NCI-H1694 (cell line): ENCODE data around the gene ETS1.

Experiments used
- DNase-seq: peaks from one replicate; lab custom pipeline; 2025; lab: John Stamatoyannopoulos, UW

ETS1 gene

DNA sequence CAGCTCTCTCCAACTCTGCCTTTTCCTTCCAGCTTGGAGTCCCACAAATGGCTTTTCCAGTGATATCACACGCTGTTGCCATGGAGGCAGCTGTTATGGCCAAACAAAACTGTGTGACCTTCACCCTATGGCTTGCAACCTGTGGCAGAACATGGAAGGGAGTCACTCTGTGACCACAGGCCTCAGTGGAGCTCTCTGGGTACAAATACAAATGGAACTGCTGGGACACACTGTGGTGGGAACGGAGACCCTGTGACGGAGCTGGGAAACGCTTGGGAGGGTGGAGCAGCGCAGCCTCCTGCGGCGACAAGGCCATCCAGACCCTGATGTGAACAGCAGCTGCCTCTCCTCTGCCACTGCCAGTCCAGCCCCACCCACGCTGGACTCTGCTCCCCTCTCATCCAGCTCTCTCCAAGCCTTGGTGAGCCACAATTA is 162.5 kb downstream of the ETS1 start:
- DNase-seq, result no peak

DNA sequence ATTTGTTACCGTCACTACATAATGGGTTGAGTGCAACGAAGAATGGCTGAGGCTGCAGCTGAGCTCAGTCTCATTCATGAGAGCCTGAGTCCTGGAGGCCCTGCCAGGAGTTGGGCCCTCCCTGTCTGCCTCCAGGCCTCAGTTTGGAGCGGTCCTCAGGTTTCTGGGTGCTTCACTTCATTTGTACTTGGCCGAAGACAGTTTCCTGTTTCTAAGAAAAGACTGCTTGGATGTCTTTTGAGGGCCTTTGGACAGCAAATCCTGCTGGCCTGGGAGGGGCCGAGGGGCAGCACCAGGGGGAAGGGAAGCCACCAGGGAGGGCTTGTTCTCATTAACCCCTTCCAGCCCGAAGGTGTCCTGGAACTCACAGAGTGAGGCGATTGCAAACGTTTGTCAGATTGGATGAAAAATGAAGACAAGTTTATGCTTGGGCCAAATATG is 163.1 kb downstream of the ETS1 start:
- DNase-seq, result no peak

DNA sequence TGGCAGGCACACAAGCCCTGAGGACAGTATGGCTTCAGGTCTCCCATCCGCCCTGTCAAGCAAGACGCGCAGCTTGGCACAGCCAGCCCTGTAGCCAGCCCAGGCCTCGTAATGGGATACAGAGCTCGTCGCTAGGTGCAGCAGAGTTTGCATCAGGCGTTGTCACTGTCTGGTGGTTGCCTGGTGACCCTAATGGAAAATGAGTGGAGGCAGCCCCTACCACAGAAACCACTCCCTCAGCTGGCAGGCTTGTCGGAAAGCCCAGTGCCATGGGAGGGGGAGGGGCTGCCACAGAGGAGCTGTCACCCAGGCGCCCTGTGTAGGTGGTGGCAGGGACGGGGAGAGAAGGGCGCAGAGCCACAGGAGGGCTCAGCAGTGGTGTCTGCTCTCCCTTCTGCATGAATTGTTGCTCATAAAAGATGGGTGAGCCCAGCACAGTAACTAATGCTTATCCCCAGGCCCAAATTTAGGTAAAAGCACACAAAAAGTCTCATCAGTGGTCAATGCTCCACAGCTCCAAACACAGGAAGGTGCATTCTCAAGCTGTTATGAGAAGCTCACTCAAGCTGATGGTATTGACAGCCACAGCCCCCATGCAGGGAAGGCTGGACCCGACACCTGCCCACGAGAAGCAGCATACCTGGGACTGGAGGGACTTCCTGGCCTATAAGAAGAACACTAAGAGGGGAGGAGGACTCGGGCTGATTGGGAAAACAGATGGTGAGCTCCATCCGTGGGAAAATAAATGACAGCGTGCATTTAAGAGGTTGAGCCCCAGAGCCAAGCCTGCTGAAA is 164.6 kb downstream of the ETS1 start:
- no peak for DNase-seq

DNA sequence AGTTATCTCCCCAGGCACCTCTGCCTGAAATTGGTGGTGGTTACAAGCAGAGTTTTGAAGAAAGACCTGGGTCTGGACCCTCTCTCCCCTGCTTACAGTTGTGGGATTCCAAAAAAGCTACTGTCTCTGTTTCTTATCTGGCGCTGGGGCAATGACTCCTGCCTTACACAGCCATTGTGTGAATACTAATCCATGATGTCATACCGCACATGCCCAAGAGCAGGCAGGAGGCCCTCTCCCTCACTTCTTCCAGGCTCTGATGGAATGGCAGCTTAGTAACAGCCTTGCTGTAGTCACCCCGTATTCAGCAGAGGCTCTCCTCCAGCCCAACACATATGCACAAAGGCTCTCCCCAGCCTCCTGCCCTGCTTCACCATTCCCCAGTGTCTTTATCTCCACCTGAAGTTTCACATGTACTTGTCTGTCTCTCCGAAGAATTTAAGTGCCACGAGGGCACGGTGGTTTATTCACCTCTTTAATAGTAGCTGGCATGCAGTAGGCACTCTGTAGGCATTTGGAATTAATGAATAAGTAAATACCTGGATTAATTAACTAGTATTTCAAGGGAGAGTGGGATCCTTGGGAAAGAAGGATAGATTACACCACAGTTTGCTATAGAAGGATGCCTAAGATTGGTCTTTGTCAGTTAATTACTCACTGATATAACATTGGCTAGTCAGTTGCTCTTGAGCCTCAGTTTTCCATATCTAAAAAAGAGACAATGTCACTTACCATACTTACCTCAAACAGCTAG is 165.6 kb downstream of the ETS1 start:
- DNase-seq, result no peak

DNA sequence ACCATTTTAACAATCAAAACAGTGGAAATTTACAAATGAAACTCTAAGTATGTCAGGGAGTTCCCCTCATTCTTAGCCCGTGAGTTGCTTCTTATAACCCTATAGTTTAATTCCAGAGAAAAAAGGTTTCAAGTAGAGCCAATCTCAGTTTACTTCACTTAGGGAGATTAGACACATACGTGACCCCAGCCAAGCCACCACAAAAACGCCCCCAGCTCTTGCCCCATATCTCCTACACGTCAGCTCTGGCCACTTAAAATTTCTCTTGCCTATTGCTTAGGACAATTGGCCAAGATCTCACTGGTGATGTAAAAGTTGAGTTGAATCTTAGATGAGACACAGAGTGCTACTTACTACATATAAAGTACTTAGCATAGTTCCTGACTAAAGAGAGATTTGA is 166.4 kb downstream of the ETS1 start:
- no peak for DNase-seq

DNA sequence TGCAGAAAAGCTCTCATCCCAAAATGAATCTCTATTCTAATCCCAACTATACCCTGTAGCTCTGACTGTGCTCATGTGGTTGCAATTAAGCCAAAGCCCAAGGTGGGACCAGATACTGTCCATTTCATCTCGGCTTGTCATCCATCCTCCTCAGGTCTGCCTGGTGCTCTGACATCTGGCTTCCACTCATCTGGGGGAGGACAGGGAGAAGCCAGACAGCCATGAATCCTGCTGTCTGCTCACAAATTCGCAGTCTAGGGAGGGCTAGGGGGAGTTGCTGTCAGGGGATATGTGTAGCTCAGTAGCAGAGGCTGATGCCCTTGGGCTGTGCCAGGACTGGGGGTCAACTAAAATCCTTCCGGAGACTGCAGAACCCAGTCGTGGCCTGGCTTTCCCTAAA is 167.1 kb downstream of the ETS1 start:
- DNase-seq, result no peak

DNA sequence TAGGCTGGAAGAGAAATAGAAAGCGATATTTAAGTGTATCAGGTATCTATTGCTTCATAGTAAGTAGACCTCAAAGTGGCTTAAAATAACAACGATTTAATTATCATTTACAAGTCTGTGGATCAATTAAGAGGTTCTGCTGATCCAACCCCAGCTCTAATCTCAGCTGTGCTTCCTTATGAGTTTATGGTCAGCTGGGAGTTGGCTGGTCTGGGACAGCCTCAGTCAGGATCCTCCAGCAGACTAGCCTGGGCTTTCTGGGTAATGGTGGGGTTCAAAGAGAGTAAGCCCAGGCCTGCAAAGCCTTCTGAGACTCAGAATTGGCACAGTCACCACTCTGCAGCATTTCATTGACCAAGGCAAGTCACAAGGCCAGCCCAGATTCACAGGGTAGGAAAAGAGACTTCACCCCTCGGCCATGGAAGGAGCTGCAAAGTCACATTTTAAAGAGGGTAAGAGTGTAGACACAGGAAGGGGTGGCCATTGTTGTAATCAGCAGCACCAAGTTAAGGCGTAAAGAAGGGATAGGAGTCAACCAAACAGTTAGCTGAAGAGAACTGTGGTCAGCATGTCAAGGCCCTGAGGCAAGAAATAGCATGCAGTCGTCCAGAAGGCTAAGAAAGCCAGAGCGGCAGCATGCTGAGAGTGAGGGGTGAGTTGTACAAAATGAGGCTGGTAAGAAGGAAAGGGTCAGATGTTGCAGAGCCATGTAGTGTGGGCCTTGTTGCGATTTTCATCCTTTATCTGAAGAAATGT is 168.2 kb downstream of the ETS1 start:
- no peak for DNase-seq

DNA sequence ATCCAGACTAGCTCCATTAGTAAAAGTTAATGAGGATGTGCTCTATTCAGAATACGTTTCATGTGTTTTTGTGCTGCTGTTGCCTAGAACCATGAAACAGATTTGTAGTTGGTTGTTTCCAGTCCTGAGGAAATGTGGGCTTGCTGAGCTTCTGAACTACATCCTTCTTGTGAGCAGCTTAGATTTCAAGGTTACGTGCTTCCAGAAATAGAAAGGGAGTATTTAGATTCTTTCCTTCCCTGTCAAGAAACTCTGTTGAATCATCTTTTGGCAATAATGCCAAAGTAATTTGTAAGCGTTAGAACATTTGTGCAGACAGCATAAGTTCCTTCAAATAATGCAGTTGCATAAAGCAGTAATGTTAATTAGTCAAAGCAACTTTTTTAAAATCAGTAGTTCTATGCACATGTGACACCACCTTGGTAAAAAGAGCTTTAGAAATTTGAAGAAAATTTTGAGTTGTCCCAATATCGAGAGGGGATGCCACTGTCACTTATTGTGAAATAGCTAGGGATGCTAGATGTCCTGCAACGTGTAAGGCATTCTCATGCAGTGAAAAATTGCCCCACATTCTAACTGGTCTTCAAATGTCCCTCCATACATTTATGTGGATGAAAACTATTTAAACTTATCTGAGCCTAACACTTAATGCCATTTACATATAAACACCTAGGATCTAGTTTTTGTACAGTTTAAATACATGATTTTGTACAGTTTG is 169.6 kb downstream of the ETS1 start:
- DNase-seq, result no peak

DNA sequence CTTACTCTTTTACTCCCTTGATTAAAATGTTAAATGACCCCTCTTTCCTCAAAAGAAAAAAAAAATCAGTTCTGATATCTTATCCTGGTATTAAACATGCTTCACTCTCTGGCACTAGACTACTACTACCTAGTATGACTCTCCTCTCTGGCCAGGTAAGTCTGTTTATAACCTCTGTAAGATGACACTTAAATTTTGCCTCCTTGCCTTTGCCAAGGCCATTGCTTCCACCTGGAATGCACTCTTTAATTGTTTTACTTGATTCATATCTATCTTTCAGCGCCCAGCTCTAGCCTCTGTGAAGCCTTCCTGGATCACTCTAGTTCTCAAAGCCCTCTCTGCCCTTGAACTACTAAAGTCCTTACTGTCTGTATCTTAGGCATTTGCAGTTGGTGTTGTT is 170.4 kb downstream of the ETS1 start:
- no peak for DNase-seq

DNA sequence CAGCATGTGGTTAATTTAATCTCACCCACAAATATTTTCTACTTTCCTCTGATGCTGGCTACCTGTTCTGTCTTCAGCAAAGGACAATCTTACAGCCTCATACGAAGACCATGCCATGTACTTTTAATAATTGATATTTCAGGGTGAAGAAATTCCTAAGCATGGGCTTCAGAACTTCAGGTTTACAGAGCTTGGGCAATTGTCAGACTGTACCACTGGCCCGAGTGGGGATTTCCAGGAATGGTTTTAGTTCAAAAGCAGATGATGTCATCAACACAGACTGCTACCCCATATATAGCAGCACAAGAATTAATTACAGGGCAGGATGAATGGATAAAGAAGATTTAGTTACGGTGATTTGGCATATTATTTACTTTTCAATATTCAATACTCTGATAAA is 171.8 kb downstream of the ETS1 start:
- DNase-seq, result no peak

DNA sequence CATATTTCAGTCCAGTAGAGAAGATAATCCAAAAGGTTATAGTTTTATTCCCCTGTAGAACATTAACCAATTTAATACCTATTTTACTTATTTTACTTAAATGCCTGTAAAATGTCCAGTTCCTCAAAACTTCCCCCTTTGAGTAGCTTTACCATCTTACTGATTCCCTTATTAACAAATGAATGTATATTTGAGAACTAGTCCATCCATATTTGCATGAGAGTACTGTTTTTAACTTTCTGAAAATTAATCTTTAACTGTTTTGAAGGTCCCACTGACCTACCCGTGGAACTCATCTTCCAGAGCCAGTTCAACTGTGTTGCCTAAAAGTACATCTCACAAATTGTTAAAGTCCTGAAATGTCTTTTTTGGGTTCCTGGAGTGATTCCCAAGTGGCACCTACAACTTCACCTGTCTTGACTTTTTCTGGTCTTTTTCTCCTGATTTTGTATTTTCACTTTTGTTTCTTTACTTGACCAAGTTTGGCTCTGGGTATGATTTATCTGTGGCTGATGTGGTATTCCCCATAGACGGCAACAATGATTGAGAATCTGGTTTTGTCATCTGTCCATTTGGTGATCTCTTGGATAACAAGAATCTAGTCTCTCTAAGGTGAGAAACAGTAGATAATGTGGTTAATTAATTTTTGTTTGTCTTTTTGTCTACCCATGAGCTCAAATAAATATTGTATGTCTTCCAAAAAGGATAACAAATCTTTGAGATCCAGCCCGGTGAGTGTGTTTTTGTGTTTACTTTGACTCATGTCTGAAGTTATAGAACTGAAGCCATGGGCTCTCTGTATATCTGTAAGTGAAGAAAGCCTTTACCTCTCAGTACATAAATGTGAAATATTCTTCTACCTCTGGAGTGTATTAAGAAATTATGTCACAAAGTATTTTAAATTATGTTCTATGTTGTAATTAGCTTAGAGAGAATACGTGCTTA is 174.2 kb downstream of the ETS1 start:
- no peak for DNase-seq

DNA sequence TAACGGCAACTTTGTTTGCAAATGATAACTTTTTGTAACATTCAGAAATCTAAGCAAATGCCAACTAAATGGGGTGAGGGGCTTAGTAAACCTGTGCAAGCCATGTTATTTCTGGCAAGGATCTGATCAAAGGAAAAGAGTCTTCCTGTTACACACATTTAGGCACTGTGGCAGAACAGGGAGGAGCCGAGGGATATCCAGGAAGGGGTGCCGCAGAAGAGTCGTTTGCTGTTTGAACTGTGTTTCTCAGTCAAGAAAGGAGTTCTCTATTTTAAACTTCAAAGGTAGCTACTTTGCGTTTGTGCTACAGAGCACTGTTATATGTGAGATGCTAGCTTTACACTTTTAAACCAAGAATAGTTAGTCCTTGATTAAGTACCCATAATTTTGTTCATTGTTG is 175.5 kb downstream of the ETS1 start:
- DNase-seq, result no peak

DNA sequence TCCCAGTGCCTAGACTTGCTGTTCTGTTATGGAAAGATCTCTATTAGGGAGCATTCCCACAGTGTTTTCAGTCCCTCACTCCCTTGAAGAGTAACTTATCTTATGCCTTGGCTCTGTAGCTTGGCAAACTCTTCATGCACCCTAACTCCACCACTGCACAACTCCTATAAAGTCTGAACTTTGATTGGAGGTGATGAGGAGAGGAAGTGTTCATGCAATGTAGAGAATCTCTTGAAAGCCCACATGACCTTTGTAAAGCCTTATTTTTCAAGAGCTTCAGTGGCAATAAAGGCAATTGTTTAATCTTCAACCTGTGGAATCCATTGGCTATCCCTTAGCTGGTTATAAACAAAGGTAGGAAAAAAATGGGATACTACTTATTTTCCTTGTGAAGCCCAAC is 176.2 kb downstream of the ETS1 start:
- DNase-seq, result no peak

DNA sequence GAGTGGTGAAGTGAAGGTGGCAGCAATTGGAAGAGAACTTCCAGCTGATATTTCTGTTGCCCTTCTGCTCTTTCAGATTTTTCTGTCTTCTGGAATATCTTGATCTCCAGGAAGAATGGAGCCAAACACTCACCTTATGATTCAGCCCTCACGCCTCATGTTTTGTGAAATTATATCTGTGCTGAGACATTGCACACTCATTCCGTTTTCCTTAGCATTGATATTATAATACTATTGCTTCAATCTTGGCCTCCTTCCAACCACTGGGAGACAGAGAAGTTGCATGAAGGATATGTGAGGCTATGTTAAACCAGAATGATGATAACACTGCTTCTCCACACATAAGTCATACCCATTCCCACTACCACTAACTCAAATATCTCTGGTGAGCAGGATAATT is 177.9 kb downstream of the ETS1 start:
- DNase-seq, result no peak
